Activated CD4-positive, alpha-beta T cell treated with anti-CD3 and anti-CD28 coated beads, Interleukin-2, Interleukin-4, amounts not matched to agents 100 ng/mL and 50 ng/mL, durations not matched to agents 16 hours and 8 hours (primary cell): ENCODE measurements around the gene FCRL4.
"Not testable (repeated sequence)": the region's sequence is repeated elsewhere in the genome, so short reads cannot be mapped to it uniquely, and the experiment has no call there.

Source experiments
- DNase-seq: peaks from one replicate; pipeline ENCODE4 v3.0.0-alpha.2; 2020; ENCODE audit warnings: low spot score

FCRL4 gene

GRCh38 chr1:157551694-157552693, 45.9 kb downstream of the FCRL4 start, which contains the start of gene FCRL5:
Gene FCRL5 (minus strand): TSS chr1:157552515. CDS start chr1:157552362, 153 bp downstream.
- no peak for DNase-seq

DNA sequence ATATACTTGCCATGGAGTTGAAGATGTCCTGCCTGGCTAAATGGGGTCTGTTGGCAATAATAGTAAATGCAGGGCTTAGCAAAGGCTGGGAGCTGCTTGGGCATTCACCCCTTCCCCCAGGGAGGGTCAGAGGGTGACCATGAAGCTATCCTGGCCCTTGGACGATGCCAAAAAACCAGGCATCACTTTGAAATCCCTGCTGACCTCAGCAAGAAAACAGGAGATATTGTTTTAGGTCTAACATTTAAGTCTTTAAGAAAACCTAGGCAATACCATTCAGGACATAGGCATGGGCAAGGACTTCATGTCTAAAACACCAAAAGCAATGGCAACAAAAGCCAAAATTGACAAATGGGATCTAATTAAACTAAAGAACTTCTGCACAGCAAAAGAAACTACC, 49.8 kb downstream of the FCRL4 start:
- DNase-seq: not testable (repeated sequence)

- no peak for DNase-seq
Observed at GRCh38 chr1:157542676-157543075, 55.2 kb downstream of the FCRL4 start.

DNA sequence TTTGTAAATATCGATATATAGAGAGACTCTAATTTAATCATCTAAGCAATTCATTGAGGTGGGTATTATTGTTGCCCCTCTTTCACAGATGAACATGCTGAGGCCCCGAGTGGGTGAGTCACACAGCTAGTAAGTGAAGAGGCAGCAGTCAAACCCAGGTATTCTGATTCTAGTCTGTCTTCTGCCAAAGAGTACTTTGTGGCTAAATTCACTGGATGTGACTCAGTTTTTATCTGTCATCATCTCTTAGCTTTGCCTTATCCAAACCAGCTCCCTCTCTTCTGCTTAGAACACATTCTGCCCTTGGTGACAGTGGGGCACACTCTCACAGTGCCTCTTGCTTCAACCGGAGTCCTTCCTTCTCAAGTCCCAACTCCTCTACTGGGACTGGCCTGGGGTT, 57.0 kb downstream of the FCRL4 start:
- no peak for DNase-seq

DNA sequence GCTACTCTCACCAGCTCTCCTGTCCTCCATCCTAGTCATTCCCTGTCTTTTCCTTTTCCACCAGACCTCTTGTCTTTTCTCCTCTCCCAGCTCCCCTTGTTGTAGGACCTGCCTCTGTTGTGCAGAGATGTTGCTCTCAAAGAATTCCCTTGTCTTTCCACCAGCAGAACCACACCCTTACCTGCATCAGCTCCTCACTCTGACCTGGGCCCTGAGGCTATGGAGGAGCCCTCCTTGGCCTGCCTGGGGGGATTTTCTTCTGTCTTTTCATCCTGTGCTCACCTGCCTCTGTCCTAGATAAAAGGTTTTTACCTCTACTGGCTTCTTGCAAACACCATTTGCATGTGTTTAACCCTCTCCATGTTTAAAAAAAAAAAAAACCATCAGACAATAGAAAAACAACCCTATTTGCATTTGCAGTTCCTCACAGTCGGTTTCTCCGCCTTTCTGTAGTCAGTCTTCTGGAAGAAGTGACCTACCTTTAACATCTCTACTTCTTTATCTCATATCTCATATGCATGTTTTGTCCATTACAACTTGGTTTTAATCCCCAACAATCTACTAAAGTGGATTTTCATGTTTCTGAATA, 57.6 kb downstream of the FCRL4 start:
- DNase-seq: no peak

GRCh38 chr1:157539568-157539967, 58.3 kb downstream of the FCRL4 start:
- no peak for DNase-seq

- DNase-seq: no peak
Observed at GRCh38 chr1:157532569-157532968, 65.3 kb downstream of the FCRL4 start.

GRCh38 chr1:157523774-157524493, 74.0 kb downstream of the FCRL4 start:
- no peak for DNase-seq
